HG03103 (cell line): ENCODE results near the gene GCNA.
"Not testable (repeated sequence)": the region's sequence is repeated elsewhere in the genome, so short reads cannot be mapped to it uniquely, and the experiment has no call there.

ENCODE experiments used
- ATAC-seq: cut with Tn5 transposase; IDR thresholded peaks from one replicate; pipeline ENCODE4 v1.9.1; 2021; ENCODE audit warnings: low read depth; ENCODE audit not compliant: unreplicated experiment

The GCNA gene

DNA sequence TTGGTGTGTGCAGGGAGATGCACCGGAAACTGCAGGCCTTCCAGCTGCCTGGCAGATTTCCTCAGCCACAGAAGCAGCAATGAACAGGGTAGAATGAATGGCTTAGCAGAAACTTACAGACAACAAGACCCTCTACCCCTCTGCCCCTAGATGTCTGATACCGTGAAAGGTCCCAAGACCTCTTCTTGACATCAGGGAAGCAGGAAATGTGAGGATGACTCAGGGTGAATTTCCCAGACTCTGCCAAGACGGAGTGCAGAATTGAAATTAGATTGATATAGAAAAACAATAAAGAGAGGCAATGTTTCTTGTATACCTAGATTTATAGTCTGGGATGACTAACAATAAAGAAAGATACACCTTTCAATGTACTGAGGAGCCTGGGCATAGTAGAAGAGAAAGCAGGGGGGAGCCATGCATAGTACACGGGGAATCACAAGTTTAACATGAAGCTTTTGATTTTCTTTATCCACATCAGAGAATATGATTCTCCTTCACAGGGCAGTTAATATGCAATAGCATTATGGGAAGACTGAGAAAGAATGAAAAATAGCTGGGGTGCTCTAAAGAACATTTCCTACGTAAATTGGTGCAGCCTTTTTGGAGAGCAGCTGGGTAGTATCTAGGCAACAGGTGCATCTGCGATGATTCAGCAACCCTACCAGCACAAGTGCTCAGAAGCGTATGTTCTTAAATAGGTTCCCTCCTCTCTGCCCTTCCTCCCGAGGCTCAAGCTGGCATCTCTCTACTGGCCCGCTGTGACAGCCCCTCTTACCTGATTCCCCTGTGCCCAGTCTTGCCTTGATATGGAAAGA, 58.4 kb downstream of the GCNA start:
- no peak for ATAC-seq

DNA sequence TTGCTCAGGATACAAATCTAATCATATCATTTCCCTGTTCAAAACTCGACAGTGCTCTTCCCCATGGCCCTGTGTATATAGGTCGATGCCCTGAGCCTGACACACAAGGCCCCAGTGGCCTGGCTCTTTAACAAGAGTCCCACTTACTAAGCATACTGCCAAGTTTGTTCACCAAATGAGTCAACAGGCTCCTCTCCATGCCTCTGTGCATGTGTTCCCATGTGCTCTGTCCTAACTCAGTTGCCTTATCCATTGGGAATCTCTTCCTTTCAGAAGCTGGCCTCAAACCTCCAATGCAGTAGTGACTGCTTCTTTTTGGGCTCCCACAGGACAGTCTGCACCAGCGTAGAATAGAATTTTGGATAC, 59.0 kb downstream of the GCNA start:
- ATAC-seq, result no peak

DNA sequence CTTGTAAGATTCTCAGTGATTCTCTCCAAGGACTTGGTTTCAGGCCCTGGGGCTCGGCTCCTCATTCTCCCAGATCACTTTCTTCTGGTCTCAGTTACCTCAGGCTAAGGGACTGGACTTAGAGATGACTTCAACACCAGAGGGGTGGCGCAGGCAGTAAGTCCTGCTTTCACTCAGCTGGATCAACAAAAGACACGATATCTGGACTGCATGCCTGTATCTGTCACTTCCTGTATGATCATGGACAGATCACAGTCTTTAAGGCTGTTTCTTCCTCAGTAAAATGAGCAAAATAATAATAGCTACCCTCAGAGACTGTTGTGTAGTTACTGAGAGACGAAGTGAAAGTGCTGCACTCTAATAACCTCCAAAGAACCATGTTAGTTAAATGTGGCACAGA, 59.6 kb downstream of the GCNA start:
- no peak for ATAC-seq

DNA sequence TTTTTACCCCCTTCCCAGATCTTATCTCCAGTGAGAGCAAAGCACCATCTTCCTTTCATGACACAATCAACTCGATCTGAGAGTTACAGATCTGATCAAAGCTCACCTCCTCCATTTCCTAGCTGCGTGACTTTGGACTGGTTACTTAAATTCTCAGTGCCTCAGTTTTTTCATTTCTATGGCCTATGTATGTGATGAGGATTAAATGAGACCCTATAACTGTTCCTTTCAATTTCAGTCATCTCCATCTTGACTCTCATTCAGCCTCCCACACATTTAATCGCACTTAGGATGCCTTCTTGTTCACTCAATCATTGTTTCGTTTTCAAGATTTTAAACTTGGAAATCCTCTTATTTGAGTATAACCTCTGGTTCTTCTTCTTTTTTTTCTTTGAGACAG, 60.2 kb downstream of the GCNA start:
- no peak for ATAC-seq

DNA sequence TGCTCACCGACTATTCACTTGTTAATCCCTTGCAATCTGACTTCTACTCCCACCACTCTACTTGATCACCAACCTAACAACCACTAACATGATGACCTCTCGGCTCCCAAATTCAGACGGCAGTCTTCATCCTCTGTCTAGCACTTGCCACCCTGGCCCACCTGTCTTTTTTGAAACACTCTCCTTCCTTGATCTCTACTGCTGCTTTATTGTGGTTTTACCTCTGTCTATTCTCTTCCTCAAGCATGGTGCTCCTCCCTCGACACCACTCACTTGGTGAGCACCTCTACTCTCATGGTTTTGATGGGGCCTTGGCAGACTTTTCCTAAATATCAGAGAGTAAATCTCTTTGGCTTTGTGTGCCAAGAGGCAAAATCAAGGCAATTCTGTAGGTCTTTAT, 61.8 kb downstream of the GCNA start:
- ATAC-seq, result no peak

DNA sequence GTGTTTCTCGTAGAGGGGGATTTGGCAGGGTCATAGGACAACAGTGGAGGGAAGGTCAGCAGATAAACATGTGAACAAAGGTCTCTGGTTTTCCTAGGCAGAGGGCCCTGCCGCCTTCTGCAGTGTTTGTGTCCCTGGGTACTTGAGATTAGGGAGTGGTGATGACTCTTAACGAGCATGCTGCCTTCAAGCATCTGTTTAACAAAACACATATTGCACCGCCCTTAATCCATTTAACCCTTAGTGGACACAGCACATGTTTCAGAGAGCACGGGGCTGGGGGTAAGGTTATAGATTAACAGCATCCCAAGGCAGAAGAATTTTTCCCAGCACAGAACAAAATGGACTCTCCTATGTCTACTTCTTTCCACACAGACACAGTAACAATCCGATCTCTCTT, 66.2 kb downstream of the GCNA start:
- ATAC-seq, result not testable (repeated sequence)

DNA sequence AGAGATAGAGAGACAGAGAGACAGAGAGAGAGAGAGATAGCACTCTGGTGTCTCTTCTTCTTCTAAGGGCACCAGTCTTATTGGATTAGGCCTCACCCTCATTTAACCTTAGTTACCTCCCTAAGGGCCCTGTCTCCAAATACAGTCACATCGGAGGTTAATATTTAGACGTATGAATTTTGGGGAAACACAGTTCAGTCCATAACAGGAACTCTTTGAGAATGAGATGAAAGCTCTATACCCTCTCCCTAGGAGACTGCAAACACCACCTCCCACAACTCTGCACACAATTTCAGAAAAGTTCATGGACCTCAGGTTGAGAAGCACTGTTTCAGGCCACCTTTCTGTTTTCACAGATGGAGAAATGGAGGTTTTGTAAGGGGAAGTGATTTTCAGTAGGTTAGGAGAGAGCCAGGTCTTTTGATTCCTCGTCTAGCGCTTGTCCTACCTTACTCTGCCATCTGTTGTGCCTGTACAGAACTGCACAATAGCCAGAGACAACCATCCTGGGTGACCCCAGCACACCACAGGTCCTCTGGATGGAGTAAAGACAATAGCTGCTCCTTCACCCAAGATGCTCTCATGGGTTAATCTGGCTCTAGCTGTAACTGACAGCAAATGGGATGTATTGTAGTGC, 72.2 kb downstream of the GCNA start:
- peak; percentile 58 for ATAC-seq

DNA sequence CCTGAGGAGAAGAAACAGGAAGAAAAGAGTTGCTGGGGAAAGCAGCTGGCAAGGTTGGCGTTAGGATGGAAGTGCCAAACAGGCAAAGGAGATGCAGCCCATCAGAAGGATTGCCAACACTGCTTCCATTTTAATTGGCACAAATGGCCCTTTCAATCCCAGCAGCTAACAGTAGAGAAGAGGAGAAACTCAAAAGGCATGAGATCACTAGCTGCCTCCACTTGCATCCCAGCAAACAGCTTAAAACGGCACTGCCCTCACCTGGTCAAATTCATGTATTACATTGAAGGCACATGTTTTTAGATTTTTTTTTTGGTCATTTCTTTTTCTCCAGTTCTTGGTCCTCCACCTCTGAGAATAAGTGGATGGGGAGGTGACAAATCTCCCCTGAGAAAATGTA, 74.2 kb downstream of the GCNA start:
- ATAC-seq, result no peak

DNA sequence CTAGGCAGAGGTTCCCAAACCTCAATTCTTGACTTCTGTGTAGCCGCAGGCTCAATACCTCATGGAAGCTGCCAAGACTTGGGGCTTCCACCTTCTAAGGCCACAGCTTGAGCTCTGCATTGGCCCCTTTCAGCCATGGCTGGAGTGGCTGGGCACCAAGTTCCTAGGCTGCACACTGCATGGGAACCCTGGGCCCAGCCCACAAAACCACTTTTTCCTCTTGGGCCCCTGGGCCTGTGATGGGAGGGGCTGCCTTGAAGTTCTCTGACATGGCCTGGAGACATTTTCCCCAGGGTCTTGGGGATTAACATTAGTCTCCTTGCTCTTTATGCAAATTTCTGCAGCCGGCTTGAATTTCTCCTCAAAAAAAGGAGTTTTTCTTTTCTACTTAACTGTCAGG, 75.1 kb downstream of the GCNA start:
- no peak for ATAC-seq

DNA sequence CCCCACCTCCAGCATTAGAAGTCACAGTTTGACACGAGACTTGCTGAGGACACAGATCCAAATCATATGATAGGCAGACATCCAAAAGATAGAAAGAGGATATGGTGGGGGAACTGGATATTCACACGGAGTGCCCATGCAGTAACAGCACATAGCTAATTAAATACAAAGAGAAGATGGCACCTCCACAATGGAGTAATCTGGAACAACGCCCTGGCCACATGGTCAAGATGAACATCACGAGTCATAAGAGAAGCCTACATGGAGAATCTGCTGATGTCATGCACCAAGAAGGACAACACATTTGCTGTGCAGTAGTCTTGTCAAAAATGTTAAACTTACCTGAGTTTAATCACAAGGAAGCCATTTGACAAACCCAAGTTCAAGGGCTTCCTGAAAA, 79.0 kb downstream of the GCNA start:
- no peak for ATAC-seq

DNA sequence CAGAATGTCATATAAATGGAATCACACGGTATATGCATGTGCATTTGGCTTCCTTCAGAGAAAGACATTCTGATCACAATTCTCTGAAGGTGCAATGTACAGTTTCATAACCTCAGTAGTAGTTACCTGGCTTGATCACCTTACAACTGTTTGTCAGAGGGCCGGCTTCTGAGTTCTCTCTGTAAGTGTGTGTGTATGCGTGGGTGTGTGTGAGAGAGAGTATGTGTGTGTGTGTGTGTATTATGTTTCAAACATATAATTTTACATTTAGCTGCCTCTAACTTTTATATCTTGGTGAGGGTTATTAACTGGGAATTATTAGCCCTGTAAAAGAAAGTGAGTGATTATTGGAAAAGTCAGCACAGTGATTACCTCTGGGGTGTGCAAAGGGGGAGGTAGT, 81.1 kb downstream of the GCNA start:
- ATAC-seq, result no peak

DNA sequence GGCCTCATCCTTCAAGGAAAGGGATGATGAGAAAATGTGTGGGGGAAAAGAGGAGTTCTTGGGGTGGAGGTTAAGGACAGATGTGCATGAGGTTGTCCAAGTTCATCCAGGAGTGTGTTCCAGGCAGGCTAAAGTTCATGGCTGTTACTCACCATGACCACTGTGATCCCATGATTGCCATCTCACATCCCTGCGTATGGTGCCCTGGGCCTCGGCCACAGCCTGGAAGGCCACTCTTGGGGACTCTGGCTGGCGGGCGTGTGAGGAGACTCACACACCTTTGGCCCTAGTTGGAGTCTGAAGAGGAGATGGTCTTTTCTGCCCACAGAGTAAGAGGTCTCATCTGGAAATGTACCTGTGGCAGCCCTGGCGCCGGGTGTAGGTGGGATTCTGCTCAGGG, 81.7 kb downstream of the GCNA start:
- ATAC-seq, result no peak

DNA sequence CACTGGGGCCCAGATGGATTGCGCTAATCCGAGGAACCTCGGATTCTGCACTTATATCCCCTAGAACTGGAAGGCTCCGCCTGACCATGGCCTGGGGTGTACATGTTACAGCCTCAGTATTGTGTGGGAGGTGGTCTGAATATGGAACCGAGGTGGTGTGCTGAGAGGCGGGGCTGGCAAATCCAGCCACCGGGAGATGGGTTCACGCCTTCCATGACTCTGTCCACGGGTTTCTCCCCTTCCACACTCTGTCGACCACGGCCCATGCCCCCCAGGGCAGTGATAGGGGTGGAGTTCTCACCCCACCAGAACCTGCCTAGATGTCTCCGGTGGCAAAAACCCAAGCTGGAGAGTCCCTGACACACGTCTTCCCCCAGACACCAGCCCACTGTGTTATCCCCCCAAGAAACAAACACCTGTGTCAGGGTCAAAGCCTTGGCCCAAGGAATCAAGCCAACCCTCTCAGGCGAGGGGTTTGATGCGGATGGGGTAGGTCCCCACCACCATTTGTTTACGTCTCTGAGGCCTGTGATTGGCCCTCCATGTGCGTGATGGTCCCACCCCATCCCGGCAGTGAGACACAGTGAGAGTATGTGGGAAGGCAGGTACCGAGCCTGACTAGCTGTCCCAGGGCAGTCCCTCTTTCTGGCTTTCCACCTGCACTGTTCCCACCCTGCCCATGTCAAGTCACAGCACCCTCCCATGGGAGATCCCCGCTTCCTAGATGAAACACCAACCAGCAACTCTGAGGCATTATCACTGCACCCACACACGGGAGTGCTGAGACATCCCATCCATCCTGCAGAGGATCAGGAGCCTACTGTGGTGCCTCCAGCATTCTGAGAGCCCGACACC, 82.6 kb downstream of the GCNA start:
- no peak for ATAC-seq

DNA sequence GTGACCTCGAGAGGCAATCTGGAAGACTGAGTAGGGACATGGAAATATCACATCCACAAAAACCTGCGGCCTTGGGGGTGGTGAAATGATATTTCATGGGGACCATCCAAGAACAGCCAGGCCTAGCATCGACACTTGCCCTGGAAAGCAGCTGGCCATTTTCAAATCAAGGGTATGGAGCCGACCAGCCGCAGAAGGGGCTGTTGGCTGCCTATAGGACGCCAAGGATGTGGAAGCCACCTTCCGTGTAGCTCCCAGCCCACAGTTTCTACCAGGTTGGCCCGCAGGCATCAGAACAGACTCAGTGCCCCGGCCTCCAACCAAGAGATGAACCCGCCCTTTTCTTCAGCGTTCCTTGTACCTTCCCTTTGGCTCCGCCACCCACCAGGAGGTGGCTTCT, 83.7 kb downstream of the GCNA start:
- no peak for ATAC-seq

DNA sequence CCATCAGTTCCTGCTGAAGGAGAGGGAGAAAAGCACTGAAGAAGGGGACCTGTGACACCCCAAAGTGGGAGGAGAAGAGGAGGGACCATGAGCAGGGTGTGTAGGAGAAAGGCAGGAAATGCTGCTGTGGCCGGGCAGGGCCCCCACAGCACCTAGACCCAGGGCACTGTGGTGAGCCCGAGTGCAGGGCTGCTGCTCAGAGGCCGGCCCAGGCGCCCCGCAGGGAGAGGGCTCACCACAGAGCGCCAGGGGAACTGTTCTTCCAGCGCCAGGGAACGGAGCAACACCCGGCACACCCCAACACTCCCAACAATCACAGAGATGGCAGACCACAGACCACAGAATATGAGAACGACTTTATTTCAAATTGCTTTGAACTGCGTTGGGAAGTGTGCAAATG, 84.4 kb downstream of the GCNA start:
- not testable (repeated sequence) for ATAC-seq
